ENCODE data around the gene SH3BGRL3.

GRCh38 chr1:26321315-26322041 lies 41.6 kb downstream of the SH3BGRL3 start:
- TF ChIP-seq ZNF274 (IDR thresholded peaks at IDR 0.05; ENCODE audit: low read depth, low read length): no peak
- no peak for TF ChIP-seq YY1 (IDR thresholded peaks at IDR 0.05; ENCODE audit: insufficient read depth, insufficient read length)
